ENCODE results near the gene EN2.
"Not testable (repeated sequence)": the region's sequence is repeated elsewhere in the genome, so short reads cannot be mapped to it uniquely, and the experiment has no call there.

The EN2 gene

DNA sequence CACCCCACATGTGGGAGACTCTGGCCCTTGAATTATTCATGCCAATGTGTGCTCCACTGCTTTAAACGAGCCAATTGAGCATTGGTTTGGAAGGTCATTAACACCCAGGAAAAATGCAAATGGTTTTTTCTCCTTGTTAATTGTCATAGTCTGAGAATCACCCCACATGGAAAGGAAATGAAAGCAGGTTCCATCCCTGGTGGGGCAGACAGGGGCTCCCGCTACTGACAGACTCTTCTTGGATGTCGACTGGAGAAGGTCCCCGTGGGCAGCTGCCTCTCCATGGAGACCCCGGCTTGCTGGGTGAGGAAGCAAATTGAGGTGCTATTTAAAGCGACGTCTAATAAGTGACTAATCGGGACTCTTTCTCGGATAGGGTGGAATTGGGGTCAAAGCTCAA is 32.0 kb upstream of the EN2 start:
- no peak overlapping the region for H3K4me3 ChIP-seq (ENCODE audit: low read depth, low read length)

DNA sequence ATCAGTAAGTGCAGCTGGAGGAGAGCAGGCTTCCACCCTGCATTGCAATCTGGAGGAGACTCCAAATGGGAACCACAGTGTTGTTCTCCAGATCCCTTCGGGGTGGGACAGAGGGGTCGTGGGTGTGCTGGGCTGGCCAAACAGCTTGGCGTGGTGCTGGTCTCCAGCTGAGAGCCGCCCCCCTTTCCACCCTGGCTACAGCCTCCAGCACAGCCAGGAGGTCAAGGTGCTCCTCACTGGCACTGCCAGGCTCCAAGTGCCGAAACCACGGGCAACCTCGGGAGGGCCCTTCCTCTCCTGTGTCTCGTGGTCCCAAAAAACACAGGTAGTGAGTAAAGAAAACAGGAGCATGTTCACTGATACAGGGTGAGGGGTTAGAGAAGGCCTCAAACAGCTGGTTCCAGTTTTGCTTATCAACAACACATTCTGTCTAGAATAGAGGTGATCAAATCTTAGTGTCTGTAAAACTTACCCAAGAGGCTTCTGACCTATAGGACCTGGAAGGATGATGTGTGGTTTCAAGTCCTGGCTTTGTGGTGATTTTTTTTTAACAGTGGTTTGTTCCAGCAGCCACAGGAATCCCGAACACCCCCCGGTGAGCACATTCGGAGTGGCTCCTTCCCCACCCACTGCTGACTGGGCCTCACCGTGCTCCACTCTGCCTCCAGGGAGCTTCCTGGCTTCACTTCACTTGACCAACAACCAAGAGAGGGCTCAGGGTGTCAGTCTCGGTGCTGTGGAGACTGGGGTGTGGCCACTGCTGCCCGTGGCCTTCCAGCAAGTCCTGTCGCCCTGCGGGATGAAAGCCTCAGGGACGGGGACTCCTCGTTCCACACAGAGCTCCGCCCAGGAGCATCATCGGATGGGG is 31.2 kb upstream of the EN2 start:
- H3K4me3 ChIP-seq (ENCODE audit: low read depth, low read length), result no peak overlapping the region

DNA sequence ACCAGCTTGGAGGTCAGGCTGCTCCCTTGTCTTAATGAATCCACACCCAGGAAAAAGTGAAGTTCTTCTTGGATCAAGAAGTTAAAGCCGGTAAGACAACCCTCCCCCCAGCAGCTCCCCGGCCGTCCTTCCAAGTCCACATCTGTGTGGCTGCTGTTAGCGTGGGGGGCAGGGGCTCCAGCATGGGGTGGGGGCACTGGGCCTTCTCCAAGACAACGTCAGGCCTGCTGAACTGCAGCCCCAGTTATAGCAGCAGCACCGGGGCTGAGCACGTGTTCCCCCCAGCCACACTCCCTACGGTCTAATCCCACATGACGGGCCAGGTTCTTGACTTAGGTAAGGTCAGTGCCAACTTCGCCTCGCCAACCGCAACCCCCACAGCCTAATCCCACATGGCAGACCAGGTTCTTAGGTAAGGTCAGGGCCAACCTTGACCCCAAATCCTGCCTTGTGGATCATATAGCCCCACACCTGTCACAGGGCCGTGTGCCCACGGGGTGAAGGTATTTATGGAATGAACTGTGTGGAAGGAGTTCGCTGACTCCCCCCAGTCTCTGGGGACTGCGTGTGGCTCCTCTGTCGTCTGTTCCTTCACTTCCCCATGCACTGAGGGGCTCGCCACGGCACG is 30.4 kb upstream of the EN2 start:
- H3K4me3 ChIP-seq (ENCODE audit: low read depth, low read length), result no peak overlapping the region

- no peak overlapping the region for H3K4me3 ChIP-seq (ENCODE audit: low read depth, low read length)
Measured at GRCh38 chr7:155428171-155428834, 29.6 kb upstream of the EN2 start.

DNA sequence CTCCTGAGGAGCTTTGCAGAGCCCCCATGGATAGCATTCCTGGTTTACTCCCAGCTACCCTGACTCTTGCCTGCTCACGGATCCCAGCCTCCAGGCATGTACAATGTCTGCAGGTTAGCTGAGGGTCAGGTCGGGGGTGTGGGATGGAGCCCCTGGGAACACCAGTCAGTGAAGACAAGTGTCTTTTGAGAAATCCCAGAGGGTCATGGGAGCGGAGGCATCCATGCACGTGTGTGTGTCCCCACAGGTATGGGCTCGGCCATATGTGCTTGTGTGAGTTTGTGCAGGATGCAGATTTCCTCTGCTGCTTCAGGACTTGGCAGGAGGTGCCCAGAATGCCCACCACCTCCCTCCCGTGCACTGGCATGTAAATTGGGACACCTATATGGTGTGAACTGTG is 28.3 kb upstream of the EN2 start:
- no peak overlapping the region for H3K4me3 ChIP-seq (ENCODE audit: low read depth, low read length)

GRCh38 chr7:155430606-155431005 is 27.3 kb upstream of the EN2 start:
- no peak overlapping the region for H3K4me3 ChIP-seq (ENCODE audit: low read depth, low read length)

DNA sequence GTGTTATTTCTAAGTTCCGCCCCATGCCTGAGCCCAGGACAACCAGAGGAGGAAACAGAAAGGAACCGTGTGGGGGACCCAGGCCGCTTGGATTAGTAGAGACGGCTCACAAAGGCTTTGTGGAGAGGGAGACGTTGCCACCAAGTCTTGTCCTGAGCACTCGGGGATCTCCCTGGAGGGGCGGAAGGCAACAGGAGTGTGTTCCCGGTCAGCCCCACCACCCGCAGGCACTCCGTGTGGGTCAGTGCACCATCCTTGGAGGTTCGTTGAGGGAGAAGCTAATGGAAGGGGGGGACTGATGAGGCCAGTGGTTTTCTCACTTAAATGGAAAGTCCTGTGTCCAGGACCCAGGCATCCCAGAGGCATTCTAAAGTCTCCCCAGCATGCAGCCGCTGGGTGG is 26.7 kb upstream of the EN2 start:
- no peak overlapping the region for H3K4me3 ChIP-seq (ENCODE audit: low read depth, low read length)

DNA sequence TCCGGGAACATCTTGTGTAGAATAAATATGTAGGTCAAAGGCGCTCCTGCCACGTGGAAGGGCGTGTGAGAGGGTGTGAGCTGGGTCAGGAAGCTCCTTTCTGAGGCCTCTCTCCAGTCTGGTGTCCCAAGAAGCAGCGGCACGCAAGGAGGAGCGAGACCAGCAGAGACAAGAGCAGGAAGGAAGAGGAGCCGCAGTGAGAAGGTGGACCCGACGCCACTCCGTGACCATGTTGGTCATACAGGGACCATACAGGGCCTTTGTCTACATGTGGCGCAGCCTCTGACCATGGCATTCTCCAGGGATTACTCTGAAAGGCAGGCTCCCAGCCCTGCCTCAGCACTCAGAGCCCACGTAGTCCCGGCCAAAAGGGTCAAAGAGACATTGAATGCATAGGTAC is 26.2 kb upstream of the EN2 start:
- H3K4me3 ChIP-seq (ENCODE audit: low read depth, low read length), result no peak overlapping the region

GRCh38 chr7:155435110-155435509 is 22.8 kb upstream of the EN2 start:
- no peak overlapping the region for H3K4me3 ChIP-seq (ENCODE audit: low read depth, low read length)

GRCh38 chr7:155437836-155438235 is 20.1 kb upstream of the EN2 start:
- H3K4me3 ChIP-seq (ENCODE audit: low read depth, low read length), result no peak overlapping the region

- H3K4me3 ChIP-seq (ENCODE audit: low read depth, low read length), result no peak overlapping the region
Measured at GRCh38 chr7:155438777-155439176, 19.2 kb upstream of the EN2 start.

GRCh38 chr7:155439311-155440017 is 18.5 kb upstream of the EN2 start:
- H3K4me3 ChIP-seq (ENCODE audit: low read depth, low read length), result no peak overlapping the region

- H3K4me3 ChIP-seq (ENCODE audit: low read depth, low read length), result no peak overlapping the region
Measured at GRCh38 chr7:155440018-155440410, 17.9 kb upstream of the EN2 start.

DNA sequence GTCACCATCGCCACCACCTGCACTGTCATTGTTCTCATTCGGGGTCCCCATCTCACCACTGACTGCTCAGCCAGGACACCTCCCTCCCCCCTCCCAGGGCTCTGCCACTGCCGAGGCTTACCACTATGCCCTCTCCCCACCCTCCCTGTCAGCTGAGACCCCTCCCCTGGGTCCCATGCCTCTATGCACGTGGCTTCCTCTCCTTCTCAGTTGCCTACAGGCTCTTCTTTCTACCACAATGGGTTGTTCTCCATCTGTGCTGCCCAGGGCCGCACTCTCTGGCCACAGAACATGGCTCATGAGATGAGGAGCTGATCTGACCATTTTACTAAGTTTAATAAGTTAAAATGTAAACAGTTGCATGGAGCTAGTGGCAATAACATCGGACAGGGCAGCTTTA is 16.1 kb upstream of the EN2 start:
- no peak overlapping the region for H3K4me3 ChIP-seq (ENCODE audit: low read depth, low read length)

- no peak overlapping the region for H3K4me3 ChIP-seq (ENCODE audit: low read depth, low read length)
Measured at GRCh38 chr7:155444746-155445145, 13.2 kb upstream of the EN2 start.

- not testable (repeated sequence) for H3K4me3 ChIP-seq (ENCODE audit: low read depth, low read length)
Measured at GRCh38 chr7:155445606-155446005, 12.3 kb upstream of the EN2 start.

DNA sequence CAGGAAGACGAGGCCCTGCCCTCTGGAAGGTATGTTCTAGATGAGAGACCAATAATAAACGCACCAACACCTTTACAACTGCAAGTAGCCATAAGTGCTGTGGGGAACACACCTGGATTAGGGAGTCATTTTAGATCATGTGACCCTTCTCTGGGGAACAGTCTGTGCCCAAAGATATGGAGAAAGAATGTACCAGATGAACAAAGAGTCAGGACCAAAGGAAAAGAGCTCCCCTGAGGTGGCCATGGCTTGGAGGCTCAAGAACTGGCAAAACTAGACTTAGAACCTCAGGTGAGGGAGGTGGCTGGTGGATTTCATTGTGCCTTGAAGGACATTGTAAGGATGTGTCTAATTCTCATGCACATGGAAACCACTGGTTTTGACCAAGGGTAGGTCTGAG is 10.3 kb upstream of the EN2 start:
- no peak overlapping the region for H3K4me3 ChIP-seq (ENCODE audit: low read depth, low read length)

DNA sequence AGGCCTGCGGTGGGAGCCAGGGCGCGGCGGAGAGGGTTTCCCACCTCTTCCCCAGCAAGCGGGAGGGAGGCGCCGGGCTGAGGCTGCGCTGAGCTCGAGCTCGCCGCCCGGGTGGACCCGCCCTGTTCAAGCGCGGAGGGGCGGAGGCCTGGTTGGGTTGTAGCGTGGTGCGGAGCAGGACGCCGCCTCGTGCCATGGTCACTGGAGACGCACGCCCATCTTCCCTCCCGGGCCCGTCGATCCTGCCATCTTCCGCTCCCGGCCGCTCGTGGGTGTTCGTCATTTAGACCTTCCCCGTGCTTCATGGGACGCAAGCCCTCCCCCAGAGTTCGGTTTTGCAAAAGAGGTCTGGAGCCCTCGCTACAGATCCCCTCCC is 9.3 kb upstream of the EN2 start:
- no peak overlapping the region for H3K4me3 ChIP-seq (ENCODE audit: low read depth, low read length)

- peak overlapping the region; percentile 17 for H3K4me3 ChIP-seq (ENCODE audit: low read depth, low read length)
Measured at GRCh38 chr7:155449008-155449868, 8.7 kb upstream of the EN2 start.

DNA sequence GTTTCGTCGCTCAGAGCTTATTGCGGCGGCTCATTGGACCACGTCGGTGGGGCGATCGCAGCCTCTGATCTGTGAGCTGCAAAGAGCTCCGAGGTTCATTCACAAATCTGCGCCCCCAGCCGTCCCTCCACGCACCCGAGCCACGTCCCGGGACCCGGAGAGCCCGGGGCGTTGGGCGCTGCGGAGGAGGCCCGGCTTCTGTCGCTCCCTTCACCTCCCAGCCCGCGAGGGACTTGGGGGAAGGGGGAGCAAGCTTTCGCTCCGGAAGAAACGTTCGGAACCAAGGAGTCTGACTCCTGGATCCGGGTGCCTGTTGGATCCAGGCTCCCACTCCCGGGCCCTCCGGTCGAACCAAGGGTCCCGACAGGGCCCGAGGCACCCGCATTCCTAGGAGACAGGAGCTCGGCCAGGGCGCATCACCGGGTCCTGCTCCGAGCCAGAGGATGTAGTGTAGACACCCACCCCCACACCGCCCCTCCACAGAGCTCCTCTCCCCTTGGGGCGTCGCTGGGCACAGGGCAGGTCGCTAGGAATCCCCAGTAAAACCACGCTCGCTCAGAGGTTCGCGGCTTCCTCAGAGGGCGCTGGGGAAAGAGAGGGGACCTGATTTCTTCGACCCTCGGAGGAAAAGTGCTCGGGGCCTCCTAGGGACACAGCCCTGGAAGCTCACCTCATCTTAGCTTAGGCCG is 7.9 kb upstream of the EN2 start:
- H3K4me3 ChIP-seq (ENCODE audit: low read depth, low read length), result no peak overlapping the region

Measured in iPS-11a (cell line).